K562 (cell line): ENCODE data around the gene ARMC9. TPM values are rescaled to one million over a fixed set of nuclear protein-coding genes. Genes with fewer than 3 reads are reported as not detected.
A peak's percentile ranks its signal among the peaks of the same experiment; 100 is the strongest.
"Not testable (repeated sequence)": the region's sequence is repeated elsewhere in the genome, so short reads cannot be mapped to it uniquely, and the experiment has no call there.

ENCODE experiments used
- ATAC-seq: fragments of 200-7000 bp; cut with Tn5 transposase; 3 replicates; pipeline ENCODE4 v1.9.1; 2020; ENCODE audit warnings: moderate library complexity
- BruUV-seq: library from RNA; stranded (reverse); fragments of 400-500 nt; replicated peaks from 2 replicates; lab custom pipeline; 2021; lab: Mats Ljungman, UMichigan
- CTCF ChIA-PET: fragments of 300-600 bp; formaldehyde crosslinking; extraction: SDS; loops from one replicate; lab custom pipeline; 2021; ENCODE audit warnings: low intra/inter-chr PET ratio; lab: Yijun Ruan, JAX
- POLR2A ChIA-PET: fragments of 300-600, 350-650 bp; sonication (Branson Sonifier 250); formaldehyde crosslinking; extraction: SDS; loops from one replicate; lab custom pipeline; 2021; ENCODE audit warnings: antibody characterized with exemption, inconsistent platforms; lab: Yijun Ruan, JAX
- DNase-seq, 4 experiments: peaks; one replicate each; pipeline versions ENCODE4 v3.0.0 to v3.0.0-alpha.2; 2011 to 2018; ENCODE audit warnings: low spot score in 3 of 4, mixed read lengths in 3 of 4; ENCODE audit errors: extremely low read depth in 1 of 4
- FAIRE-seq: peaks from 2 replicates; lab custom pipeline; 2011; peaks lifted over from hg19 to GRCh38; lab: Jason Lieb, UNC
- H2AFZ ChIP-seq: 2 replicates; pipeline ENCODE4 v1.6.0; 2011; ENCODE audit warnings: low read depth, low read length, control low read depth, inconsistent platforms
- H3K27ac ChIP-seq: fragments of 200-600 bp; 3 replicates; pipeline ENCODE4 v1.8.0; 2011; ENCODE audit warnings: low read depth, mild to moderate bottlenecking, control low read depth, inconsistent platforms, low read length, moderate library complexity, mixed read lengths; ENCODE audit errors: extremely low read depth
- H3K27me3 ChIP-seq, 2 experiments: fragments of 300-600 bp in 1 of 2; 2 replicates in 1 of 2; 3 replicates in 1 of 2; pipeline versions ENCODE4 v1.6.0 to v1.8.0; 2011; ENCODE audit warnings: inconsistent platforms in 2 of 2, low read length in 2 of 2, mild to moderate bottlenecking in 1 of 2, mixed read lengths in 1 of 2, moderate library complexity in 1 of 2; ENCODE audit not compliant: control insufficient read depth in 2 of 2, insufficient read depth in 2 of 2
- H3K36me3 ChIP-seq: fragments of 300-600 bp; 3 replicates; pipeline ENCODE4 v1.8.0; 2011; ENCODE audit warnings: mild to moderate bottlenecking, low read length, inconsistent platforms; ENCODE audit not compliant: control insufficient read depth, insufficient read depth
- H3K4me1 ChIP-seq, 2 experiments: fragments of 200-600 bp in 1 of 2; replicated peaks in 1 of 2; 2 replicates in 1 of 2; 3 replicates in 1 of 2; pipeline versions ENCODE4 v1.5.1 to v1.8.0; 2011; ENCODE audit warnings: inconsistent platforms in 2 of 2, low read length in 2 of 2, mild to moderate bottlenecking in 1 of 2, mixed read lengths in 1 of 2, moderate library complexity in 1 of 2; ENCODE audit not compliant: control insufficient read depth in 2 of 2, insufficient read depth in 2 of 2
- H3K4me2 ChIP-seq: 2 replicates; pipeline ENCODE4 v1.6.1; 2011; ENCODE audit warnings: low read length, control low read depth, inconsistent platforms, mixed read lengths; ENCODE audit not compliant: insufficient read depth
- H3K4me3 ChIP-seq: fragments of 200-600 bp; sonication (generic), shearing (Covaris generic); 2 replicates; pipeline ENCODE4 v1.5.1; 2016; ENCODE audit warnings: control low read depth, inconsistent platforms
- H3K79me2 ChIP-seq: fragments of 200-600 bp; 3 replicates; pipeline ENCODE4 v1.8.0; 2011; ENCODE audit warnings: low read length, inconsistent platforms; ENCODE audit not compliant: control insufficient read depth, insufficient read depth
- H3K9ac ChIP-seq, 2 experiments: 2 replicates each; pipeline versions ENCODE4 v1.6.0 to v1.6.1; 2011; ENCODE audit warnings: low read depth in 2 of 2, low read length in 2 of 2, control low read depth in 1 of 2, inconsistent platforms in 1 of 2, mild to moderate bottlenecking in 1 of 2, mixed read lengths in 1 of 2; ENCODE audit not compliant: insufficient read depth in 1 of 2
- H3K9me1 ChIP-seq: one replicate; pipeline ENCODE4 v1.6.0; 2011; ENCODE audit warnings: inconsistent platforms, mild to moderate bottlenecking, low read length, moderate library complexity; ENCODE audit not compliant: control insufficient read depth, insufficient read depth
- H3K9me3 ChIP-seq: replicated peaks from 2 replicates; pipeline ENCODE4 v1.5.1; 2011; ENCODE audit warnings: low read depth, low read length, inconsistent platforms; ENCODE audit not compliant: control insufficient read depth, insufficient read depth
- H4K20me1 ChIP-seq: replicated peaks from 2 replicates; pipeline ENCODE4 v1.6.1; 2011; ENCODE audit warnings: low read length, inconsistent platforms, mixed read lengths; ENCODE audit not compliant: control insufficient read depth, insufficient read depth
- CHD4 ChIP-seq: fragments of 200-600 bp; sonication (generic); IDR thresholded peaks from 3 replicates; pipeline ENCODE4 v1.6.1; 2012; ENCODE audit warnings: low read depth, mild to moderate bottlenecking, mixed read lengths, low read length, inconsistent platforms; ENCODE audit not compliant: insufficient read depth, insufficient replicate concordance, poor library complexity, severe bottlenecking
- GTF2B ChIP-seq: IDR thresholded peaks from 2 replicates; pipeline ENCODE4 v1.6.1; 2011; ENCODE audit not compliant: insufficient read length; ENCODE audit errors: extremely low read depth
- HEY1 ChIP-seq: fragments of 250-450 bp; sonication (Bioruptor Pico); IDR thresholded peaks from 2 replicates; pipeline ENCODE4 v1.5.0; 2020; ENCODE audit warnings: mild to moderate bottlenecking, moderate library complexity, borderline replicate concordance
- HMGN3 ChIP-seq: IDR thresholded peaks from 2 replicates; pipeline ENCODE4 v1.6.1; 2011; ENCODE audit warnings: borderline replicate concordance, low read depth, mild to moderate bottlenecking, mixed read lengths, low read length; ENCODE audit not compliant: insufficient read length; ENCODE audit errors: extremely low read depth
- MCM5 ChIP-seq: fragments of 450-650 bp; IDR thresholded peaks from 2 replicates; pipeline ENCODE4 v1.6.1; 2016; ENCODE audit warnings: low read depth
- TRIM28 ChIP-seq: fragments of 450-650 bp; IDR thresholded peaks from 2 replicates; pipeline ENCODE4 v1.6.1; 2017
- ZNF124 ChIP-seq: sonication (generic); formaldehyde crosslinking; IDR thresholded peaks from 2 replicates; pipeline ENCODE4 v1.8.1; 2022; ENCODE audit warnings: missing genetic modification reagents
- ZNF253 ChIP-seq: fragments of 250-450 bp; sonication (Bioruptor Pico); conservative IDR thresholded peaks from 2 replicates; pipeline ENCODE4 v1.6.1; 2021; ENCODE audit warnings: mild to moderate bottlenecking
- ZNF3 ChIP-seq: fragments of 250-450 bp; sonication (Bioruptor Pico); IDR thresholded peaks from 2 replicates; pipeline ENCODE4 v1.5.0; 2021; ENCODE audit warnings: mild to moderate bottlenecking, moderate library complexity
- ZNF592 ChIP-seq: fragments of 450-650 bp; IDR thresholded peaks from 2 replicates; pipeline ENCODE4 v1.6.1; 2017; ENCODE audit warnings: antibody characterized with exemption, mild to moderate bottlenecking
- WGBS: fragments of 100-300 bp; shearing (Covaris generic); methylation state at CpG from one replicate; pipeline ENCODE4 v1.1.6; 2016; ENCODE audit warnings: low coverage, mixed read lengths; ENCODE audit not compliant: insufficient coverage; ENCODE audit errors: missing lambda C conversion rate; 5-methylcytosine and 5-hydroxymethylcytosine counted together
- in situ Hi-C: fragments of 300-500 bp; cut with MboI; formaldehyde crosslinking; loops from 4 replicates; pipeline ENCODE4 v1.15.0; 2018; ENCODE audit warnings: inconsistent platforms, mixed read lengths
- intact Hi-C: fragments of 100-400 bp; cut with micrococcal nuclease; formaldehyde crosslinking; loops from 2 replicates; pipeline ENCODE4 v1.14.2; 2022
- polyA plus RNA-seq, 8 experiments: library from polyadenylated mRNA; depleted of rRNA in 4 of 8; stranded (reverse) in 5 of 8; unstranded in 3 of 8; fragments of >200 nt; fragmentation: Nextera tagmentation in 2 of 8; fragmentation: Illumina TruSeq in 1 of 8; extraction: Ambion mirVana in 2 of 8; extraction: Trizol in 1 of 8; gene quantifications; 2 replicates each; pipeline versions ENCODE4 v1.2.1 to v1.2.3, GENCODE V29; 2011 to 2014; ENCODE audit warnings: inconsistent platforms in 1 of 8, missing spikeins in 1 of 8
- total RNA-seq, 7 experiments: library from RNA; depleted of rRNA in 6 of 7; stranded (reverse); fragments of >200 nt in 6 of 7; fragmentation: Illumina TruSeq in 2 of 7; extraction: Trizol in 2 of 7; gene quantifications; 2 replicates each; pipeline versions ENCODE4 v1.2.1 to v1.2.3, GENCODE V29; 2011 to 2021; ENCODE audit warnings: low replicate concordance in 1 of 7

ARMC9 gene
- total and polyA plus RNA-seq, 9 of the 15 experiments (the other 6 are each of a cell fraction or from before 2014, with no cell fraction given), result 0.36 to 2.3 (median 1.1) TPM

- FAIRE-seq, H3K9ac ChIP-seq, H3K4me2 ChIP-seq, H3K4me1 ChIP-seq, H3K27ac ChIP-seq, DNase-seq, H3K27me3 ChIP-seq, H4K20me1 ChIP-seq, H3K9me3 ChIP-seq, H2AFZ ChIP-seq, H3K4me3 ChIP-seq, BruUV-seq, H3K36me3 ChIP-seq, H3K9me1 ChIP-seq, in situ Hi-C loops, POLR2A ChIA-PET, H3K79me2 ChIP-seq, ATAC-seq: not testable (repeated sequence)
- TF ChIP-seq TRIM28, result 0 out of 2 replicates have a peak, but pooled peaks have one; percentile 22
- intact Hi-C loops, result loop anchor here (10.0 kb wide), 1 partner anchor 114 kb away; no protein-coding TSS in a partner anchor
- CTCF ChIA-PET, result interaction anchor here (0.6 kb wide), 1 partner anchor 221 kb away, joined by 4 read pairs; no protein-coding TSS in a partner anchor
- 8% methylated on average over 7 of the region's 9 CpGs for WGBS
These were observed 209.9 kb downstream of the ARMC9 start for GRCh38 chr2:231408304-231408703.

DNA sequence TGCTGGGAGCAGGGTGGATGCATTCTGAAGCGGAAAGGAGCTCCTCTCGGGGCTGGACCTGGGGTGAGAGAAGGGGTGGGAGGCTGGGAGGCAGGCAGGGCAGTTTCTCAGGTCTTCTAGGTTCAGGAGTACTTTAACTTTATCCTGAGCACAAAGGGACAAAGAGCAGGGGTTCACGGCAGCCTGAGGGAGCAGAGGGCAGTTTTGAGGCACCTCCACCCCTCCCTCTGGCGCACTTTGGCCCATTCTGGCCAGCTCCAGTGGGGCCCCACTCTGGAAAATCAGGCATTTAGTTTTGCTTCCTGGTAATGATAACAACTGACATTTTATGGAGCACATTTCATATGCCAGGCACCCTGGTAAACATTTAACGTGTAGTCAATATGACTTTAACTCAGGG is 211.3 kb downstream of the ARMC9 start:
- H3K79me2 ChIP-seq, result no peaks in the 10 kb centered on the region
- in situ Hi-C loops (no loop called here), intact Hi-C loops (loop anchor here (10.0 kb wide), 1 partner anchor 115 kb away; no protein-coding TSS in a partner anchor)
- ChIA-PET POLR2A (interaction anchor here (0.6 to 0.7 kb wide), 2 partner anchors 29 to 170 kb away, joined by 3 read pairs; no protein-coding TSS in a partner anchor), CTCF (no interaction called here)
- no peak overlapping the region for H3K27ac ChIP-seq
- DNase-seq (no peak), ATAC-seq (no peak), FAIRE-seq (no peak)
- H3K4me1 ChIP-seq, result no peaks in the 10 kb centered on the region; a peak in 1 of 5 replicates
- no peak overlapping the region for H3K9ac ChIP-seq
- H3K27me3 ChIP-seq, result 0 out of 5 replicates have a peak, but pooled peaks cover 0 to 6% of the 10 kb centered on the region in 2 experiments
- no peak overlapping the region for H3K4me2 ChIP-seq
- no peaks in the 10 kb centered on the region for H3K9me1 ChIP-seq
- no peak overlapping the region for H3K4me3 ChIP-seq
- WGBS, result 0% methylated on average over 2 of the region's 5 CpGs
- no peaks in the 10 kb centered on the region for H3K36me3 ChIP-seq
- BruUV-seq, result no TSS peak
- no peak overlapping the region for H2AFZ ChIP-seq
- peaks cover 2% of the 10 kb centered on the region; the same call in 1 of the 2 replicates for H3K9me3 ChIP-seq
- no peaks in the 10 kb centered on the region for H4K20me1 ChIP-seq
- TF ChIP-seq ZNF253 (no peak), ZNF3 (CRISPR knock-in tag) (no peak), MCM5 (no peak), GTF2B (no peak), CHD4 (no peak), ZNF592 (no peak), HEY1 (CRISPR knock-in tag) (no peak), HMGN3 (no peak), ZNF124 (CRISPR knock-in tag) (no peak)
